HG02885 (cell line): ENCODE results near the gene KLF13.
A peak's percentile ranks its signal among the peaks of the same experiment; 100 is the strongest.

ENCODE experiments used
- ATAC-seq: cut with Tn5 transposase; IDR thresholded peaks from one replicate; pipeline ENCODE4 v1.9.1; 2021; ENCODE audit warnings: mild to moderate bottlenecking; ENCODE audit not compliant: unreplicated experiment, poor library complexity

Gene KLF13

DNA sequence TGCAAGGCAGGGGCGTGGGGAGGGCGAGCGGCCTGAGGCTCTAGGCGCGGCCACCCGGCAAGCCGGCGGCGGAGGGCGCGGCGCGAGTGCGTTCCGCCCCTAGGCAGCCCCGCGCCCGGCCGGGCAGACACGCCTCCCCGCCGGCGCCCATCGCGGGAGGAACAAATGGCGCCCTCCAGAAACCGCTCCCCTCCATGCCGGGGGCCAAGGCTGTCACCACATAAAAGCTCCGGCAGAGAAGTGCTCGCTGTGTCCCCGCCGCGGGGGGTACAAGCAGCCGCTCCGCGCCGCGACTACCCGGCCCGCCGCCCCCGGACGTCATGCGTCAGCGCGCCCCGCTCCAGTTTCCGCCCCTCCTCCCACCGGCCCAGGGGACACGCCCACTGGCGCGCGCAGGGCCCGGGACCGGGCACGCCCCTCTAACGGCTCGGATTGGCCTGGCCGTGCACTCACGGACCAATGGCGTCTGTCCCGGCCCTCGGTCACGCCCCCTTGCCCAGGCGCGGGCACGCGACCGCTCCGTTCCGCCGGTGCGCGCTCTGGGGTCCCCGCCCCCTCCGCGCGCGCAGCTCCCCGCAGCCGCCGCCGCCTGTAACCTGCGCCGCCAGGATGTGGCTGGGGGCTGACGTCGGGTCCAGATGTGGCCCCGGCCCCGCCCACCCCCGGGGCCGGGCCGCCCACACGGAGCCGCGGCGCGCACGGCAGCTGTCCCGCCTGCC lies at the start of gene KLF13:
KLF13 (plus strand) TSS at position 680 of the 719 bp plus-strand sequence. CDS start 378 bp downstream, outside the sequence.
- ATAC-seq, result peak; percentile 66

DNA sequence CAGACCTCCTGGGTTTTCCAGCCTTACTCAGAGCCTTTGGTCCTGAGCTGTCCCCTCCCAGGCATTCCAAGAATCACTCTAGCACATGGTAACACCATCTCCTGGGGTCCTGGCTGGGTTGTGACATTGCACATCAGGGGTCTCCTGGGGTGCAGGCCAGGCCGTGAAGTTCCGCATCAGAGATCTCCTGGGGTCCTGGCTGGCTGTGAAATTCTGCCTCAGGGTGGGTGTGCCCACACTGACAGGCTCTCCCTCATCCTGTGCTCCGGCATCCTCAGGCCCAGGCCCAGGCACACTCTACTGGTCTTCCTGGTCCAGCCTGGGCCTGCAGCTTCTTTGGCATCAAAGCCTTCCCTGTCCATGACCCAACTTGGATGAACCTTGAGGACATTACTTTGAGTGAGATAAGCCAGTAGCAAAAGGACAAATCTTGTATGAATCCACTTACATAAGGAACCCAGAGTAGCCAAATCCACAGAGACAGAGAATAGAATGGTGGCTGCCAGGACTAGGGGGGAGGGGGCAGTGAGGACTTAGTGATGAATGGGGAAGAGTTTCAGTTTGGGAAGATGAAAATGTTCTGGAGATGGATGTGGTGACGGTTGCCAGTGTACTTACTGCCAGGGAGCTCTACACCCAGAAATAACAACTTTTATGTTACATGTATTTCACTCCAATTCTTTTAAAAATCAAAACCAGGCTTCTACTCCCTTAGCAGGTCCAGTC lies 49.1 kb upstream of the KLF13 start:
- no peak for ATAC-seq

DNA sequence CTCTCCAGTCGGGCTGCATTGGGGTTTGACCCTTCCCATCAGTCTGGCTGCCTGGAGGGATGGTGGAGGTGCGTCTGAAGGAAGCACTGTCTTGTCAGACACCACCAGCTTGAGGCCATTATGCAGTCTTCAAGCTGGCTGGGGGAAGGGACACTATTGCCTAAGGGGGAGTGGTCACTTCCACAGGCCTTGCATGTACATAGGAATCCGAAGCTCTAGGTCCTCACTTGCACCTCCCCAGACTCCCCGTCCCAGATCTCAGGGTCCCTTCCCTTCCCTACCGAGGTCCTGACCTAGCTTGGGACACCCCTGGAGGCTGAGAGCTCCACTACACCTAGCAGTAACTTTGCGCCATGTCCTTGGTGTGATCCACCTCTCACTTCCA lies 48.6 kb upstream of the KLF13 start:
- ATAC-seq, result no peak

DNA sequence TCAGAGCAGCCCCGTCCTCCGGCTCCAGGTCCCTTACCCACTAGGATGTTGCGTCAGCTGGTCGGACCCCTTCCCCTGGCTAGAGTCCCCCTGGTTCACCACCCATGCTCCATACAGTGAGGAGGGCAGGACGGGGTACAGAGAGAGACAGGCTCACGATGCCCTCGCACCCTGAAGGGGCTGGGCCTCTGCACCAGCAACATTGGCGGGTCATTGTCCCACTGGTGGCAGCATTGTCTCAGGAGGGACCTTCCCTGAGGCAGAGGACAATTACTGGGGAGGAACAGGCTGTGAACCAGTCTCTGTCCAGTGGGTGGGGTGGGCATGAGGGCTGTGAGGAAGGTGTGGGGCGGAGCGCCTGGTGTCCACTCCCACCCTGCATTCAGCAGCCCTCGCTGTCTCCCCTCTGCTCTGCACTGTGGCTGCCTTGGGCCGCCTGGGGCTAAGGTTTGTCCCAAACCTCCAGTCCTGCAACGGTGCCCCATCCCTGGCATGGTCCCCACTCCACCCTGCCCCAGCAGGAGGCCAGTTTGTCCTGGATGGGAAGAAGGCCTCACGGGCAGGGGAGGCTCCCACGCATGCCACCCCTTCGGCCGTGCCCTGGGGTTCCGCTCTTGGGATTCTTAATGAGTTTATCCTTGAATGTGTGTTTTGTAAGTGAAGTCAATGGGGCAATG lies 48.0 kb upstream of the KLF13 start:
- ATAC-seq, result no peak

DNA sequence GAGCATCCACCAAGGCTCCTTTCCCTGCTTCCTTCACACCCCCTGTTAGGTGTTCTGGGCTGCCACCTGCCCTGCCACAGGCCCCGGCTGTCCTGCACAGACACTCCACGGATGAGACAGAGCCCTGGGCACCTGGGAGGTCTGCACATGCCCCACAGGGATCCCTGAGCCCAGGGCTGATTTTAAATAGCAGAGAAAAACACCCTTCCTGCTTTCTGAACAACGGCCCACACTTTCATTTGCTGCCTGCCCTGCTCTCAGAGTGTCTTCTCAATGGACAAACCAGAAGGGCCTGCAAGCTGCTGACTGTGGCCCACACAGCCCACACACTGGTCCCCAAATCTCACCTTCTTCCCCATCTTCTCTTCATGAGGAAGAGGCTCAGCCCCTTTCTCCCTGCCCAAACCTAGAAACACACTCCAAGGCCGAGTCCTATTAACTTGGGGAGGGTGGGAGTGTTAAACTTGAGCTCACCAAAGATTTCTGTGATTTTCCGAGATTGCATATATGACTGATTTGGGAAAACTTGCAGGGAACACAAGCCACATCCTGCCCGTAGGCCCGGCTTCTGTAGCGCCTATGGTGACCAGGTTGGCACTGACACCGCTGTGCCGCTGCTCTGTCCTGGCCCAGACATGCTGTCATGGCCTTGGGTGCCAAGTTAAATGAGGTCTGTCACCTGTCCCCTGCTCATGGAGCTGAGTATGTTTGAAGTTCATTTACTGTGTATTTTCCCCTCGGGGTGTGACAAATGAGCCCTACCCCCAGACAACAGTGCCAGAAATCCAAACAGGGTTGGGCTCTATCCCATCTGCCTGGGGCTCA lies 47.2 kb upstream of the KLF13 start:
- ATAC-seq, result no peak

DNA sequence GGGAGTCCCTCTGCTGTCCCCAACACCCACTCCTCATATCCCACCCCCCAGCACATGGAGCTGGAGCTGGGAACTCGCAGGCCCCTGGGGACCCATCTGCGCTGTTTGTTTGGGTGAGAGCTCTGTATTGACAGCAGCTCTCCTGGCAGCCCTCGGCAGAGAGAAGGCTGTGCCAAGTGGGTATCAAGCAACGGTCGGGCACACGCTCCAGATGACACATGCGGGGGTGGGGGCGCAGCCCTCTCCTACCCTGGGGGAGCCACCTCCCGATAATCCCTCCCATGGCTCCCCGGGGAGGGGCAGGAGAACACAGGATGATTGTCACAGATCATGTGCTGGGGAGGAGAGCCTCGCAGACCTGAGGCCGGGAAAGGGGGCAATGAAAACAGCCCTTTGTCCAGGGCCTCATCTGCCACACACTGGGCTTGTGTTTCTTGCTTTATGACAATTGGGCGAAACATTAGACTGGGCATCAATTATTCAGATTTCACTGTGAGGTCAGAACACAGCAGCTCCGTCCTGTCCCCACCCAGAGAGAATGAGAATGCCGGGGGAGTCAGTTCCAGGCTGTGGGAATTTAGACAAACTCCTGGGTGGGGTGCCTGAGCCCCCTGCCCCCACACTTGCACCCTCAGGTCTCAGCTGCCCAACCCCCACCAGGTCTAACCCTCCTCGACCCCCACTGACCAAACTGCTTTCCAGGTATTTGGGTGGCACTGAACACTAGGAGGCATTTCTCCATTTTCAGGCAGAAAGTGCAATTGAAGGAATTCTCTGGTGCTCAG lies 46.4 kb upstream of the KLF13 start:
- ATAC-seq, result no peak

DNA sequence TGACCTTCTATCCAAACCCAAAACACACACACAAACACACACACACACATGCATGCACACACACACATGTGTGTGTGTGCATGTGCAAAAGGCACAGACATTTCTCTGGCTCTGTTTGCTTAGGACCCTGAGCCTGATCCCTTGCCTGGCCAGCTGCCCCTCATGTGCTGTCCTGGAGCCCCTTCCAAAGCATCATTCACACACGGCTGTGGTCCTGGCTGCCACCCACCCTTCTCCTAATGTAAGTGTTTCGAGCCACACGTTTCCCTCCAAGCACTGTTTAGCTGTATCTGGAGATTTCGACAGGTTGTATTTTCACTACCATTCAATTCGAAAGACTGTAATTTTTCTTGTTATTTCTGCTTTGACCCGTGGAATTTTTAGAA lies 45.8 kb upstream of the KLF13 start:
- no peak for ATAC-seq

DNA sequence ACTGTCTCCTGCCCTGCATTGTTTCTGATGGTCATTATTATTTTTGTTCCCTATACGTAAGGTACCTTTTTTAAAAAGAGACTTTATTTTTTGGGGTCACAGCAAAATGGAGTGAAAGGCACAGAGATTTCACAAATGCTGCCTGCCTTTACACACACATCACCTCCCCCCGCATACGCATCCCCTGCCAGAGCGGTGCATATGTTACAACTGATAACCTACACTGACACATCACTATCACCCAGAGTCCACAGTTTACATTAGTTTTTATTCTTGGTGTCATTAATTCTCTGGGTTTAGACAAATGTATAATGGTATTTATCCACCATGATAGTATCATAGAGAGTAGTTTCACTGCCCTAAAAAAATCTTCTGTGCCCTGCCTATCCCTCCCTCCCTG lies 43.6 kb upstream of the KLF13 start:
- no peak for ATAC-seq

DNA sequence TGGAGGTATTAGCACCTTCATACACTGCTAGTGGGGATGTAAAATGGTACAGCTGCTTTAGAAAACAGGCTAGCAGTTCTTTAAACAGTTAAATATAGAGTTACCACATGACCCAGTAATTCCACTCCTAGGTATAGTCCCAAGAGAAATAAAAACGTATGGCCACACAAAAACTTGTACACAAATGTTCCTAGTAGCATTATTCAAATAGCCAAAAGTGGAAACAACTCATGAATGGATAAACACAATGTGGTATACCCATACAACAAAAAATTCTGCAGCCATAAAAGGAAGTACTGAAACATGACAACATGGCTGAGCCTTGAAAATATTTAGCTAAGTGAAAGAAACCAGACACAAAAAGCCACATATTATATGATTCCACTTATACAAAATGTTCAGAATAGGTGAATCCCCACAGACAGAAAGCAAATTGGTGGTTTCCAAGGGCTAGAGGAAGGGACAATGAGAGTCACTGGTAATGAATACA lies 40.8 kb upstream of the KLF13 start:
- ATAC-seq, result peak; percentile 52

DNA sequence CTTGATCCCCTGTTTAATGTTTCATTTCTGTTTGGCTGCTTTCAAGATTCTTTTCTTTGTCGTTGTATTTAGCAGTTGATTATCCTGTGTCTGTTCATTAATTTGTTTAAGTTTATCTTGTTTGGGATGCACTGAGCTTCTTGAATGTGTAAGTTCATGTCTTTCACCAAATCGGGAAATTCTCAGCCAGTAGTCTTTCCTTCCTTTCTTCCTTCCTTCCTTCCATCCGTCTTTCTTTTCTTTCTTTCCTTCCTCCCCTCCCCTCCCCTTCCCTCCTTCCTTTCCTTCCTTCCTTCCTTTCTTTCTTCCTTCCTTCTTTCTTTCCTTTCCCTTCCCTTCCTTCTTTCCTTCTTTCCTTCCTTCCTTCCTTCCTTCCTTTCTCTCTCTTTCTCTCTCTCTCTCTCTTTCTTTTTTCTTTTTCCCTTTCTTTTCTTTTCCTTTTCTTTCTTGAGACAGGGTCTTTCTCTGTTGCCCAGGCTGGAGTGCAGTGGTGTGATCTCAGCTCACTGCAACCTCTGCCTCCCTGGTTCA lies 35.5 kb upstream of the KLF13 start:
- ATAC-seq, result no peak

DNA sequence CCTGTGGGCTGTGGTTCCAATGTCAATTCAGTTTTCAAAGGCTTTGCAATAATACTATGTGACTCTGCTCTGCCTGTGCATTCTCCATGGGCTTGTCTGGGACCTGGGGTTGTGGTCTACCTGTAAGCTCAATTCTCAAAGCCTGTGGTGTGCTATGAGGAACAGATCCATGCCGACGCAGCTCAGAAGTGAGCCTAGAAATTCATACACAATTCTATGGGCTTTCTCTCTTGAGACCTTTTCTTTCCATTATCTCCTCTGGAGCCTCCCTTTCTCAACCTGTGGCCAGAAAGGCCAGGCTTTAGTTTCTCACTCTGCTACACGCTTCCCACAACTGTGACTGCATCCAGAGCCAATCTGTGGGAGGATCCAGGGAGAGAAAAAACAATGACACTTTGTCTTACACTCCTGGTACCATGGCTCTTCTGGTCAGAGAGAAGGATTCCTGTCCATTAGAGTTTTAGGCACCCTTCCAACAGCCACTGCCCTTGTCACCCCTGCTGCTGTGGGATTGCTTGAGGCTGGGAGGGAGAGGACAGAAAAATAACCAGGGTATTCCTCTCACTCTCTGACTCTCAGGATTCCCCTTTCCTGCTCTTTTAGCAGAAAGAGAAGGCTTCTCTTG lies 34.1 kb upstream of the KLF13 start:
- no peak for ATAC-seq

DNA sequence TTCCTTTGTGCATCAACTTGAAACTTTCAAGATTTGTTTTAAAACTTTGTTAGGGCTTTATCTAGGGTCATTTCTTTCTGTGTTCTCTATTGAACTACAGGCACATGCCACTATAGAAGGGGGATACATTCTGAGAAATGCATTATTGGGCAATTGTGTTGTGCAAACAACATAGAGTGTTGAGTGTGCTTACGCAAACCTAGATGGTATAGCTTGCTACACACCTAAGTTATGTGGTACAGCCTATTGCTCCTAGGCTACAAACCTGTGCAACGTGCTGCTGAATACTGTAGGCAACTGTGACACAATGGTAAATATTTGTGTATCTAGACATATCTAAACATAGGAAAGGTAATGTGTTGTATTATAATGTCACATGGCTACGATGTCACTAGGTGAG lies 33.0 kb upstream of the KLF13 start:
- ATAC-seq, result no peak

DNA sequence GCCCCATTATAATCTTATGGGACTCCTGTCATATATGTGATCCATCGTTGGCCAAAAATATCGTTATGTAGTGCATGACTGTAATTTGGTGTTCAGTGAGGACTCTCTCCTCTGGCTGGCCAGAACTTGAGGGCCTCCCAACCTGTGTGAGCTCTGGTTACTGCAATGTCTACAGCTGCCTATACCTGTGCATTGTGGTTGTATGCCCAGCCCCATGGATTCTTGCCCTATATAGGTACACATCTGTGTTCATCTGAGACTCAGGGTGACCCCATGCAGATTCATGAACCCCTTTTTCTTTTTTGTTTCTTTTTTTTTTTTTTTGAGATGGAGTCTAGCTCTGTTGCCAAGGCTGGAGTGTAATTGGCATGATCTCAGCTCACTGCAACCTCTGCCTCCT lies 32.6 kb upstream of the KLF13 start:
- no peak for ATAC-seq

DNA sequence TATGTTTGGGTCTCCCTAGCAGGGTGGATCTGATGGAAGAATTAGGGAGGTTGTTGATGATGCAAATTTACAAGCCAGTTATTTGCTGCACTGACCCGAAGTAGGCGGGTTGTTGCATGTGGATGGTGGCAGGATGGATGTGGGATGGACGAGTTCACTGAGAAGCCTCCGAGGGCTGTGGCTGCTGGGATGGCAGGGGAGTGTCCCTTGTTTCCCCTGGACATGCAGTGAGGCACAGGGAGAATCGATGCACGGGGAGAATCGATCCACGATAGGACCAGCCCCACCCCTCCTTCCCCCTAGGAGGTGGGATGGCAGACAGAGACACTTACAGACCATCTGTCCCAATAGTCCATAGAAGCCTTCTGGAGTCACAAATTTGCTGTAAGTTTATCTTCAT lies 31.0 kb upstream of the KLF13 start:
- no peak for ATAC-seq

DNA sequence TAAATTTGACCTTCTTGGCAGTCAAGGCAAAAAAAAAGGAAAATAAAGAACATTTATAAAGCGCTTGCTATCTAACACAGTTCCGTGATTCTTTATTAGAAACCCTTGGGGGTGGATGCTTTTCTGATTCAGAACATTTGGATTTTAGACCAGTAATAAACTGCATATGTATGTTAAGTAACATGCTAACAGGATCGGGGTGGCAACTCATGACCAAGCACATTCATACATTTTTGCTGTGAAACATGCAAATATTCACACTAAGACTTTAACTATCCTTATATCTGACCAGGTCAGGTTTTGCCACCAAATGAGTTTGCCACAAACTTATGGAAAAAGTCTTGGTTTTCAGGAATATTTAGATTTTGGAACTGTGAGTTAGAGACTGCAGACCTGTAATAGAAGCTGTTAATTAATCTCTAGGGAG lies 30.4 kb upstream of the KLF13 start:
- no peak for ATAC-seq

DNA sequence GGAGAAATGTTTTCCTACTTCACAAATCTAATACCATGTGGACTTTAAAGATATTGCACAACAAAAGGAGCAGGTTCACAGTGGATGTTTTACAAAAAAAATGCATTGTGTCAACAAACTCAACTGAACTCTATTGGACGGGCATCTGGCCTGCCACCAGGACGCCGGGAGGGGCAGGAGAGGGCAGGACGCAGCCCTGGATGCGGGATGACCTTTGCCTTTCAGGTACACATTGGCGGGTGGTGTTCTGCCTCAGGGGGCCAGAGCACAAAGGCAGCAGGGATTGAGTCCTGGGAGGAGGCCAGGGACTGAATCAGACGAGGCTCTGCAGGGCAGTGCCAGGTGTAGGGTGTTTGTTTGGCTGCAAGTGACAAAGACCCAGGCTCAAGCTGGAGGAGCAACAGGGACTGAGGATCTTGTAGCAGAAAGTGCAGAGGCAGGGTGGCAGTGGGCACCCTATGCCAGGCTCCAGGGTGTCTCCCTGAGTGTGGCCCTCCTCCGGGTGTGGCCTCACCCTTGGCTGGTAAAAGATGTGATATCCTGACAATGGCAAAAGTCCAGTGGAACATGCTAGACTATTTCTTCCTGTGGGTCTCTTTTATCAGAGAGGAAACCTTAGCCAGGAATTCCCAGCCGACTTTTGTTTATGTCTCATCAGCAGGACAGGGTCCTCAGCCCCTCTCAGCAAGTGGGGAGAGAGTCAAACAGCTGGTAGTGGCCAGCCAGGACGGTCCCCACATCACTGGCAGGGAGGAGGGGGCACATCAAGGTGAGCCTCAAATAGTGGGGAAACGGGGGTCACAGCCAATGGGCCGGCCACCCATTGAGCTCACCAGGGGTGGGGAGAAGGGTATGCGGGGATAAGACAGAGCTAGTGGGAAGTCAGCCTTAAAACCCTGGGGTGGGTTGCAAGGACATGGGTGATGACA lies 29.7 kb upstream of the KLF13 start:
- no peak for ATAC-seq

DNA sequence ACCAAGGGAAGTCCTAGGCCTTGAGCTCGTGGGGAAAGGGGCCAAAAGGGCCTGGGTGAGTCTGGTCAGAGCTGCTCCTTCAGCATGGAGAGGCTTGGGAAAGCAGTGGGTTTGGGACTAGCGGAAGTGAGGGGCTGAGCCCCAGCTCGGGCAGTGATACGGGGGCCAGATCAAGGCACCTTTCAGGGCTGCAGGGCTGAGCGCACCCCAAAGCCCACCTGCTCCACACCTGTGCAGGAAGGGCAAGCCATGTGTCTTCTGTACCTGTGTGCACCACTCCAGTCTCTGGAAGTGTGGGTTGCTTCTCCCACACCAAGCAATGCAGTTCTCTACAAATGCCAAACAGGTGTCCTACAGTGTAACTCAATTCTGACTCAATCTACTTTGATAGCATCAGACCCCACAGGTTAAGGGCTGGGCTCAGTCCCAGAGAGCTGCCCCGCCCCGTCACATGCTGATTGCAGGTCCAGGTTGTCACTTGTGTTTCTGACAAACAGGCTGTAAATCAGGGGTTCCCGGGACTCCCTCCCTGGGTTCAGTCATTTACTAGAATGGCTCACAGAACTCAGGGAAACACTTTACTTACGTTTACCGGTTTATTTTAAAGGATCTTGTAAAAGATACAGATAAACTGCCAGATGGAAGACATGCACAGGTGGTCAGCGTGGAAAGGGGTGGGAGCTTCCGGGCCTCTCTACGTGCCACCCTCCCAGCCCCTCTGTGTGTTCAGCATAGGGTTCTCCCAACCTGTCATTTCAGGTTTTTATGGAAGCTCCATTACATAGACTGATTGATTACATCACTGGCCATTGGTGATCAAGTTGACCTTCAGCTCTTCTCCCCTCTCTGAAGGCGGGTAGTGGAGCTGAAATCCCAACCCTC lies 28.8 kb upstream of the KLF13 start:
- ATAC-seq, result no peak
